Gastroesophageal sphincter (tissue), 4 donors: Measurements from ENCODE around the gene PRKAG2. TPM values are rescaled to one million over a fixed set of nuclear protein-coding genes. Genes with fewer than 3 reads are reported as not detected.

Experiments
- ATAC-seq: fragments of 150-250 bp; one replicate; pipeline ENCODE4 v1.9.1; 2016; ENCODE audit warnings: mild to moderate bottlenecking, moderate library complexity
- H3K27ac ChIP-seq, 4 donors: fragments of 200-600 bp; sonication (generic) in 3 of 4; 1 replicate in 3 of 4; 2 replicates in 1 of 4; pipeline ENCODE4 v1.5.1; 2016 to 2019
- H3K27me3 ChIP-seq: fragments of 200-600 bp; sonication (generic); one replicate; pipeline ENCODE4 v1.5.1; 2019
- H3K36me3 ChIP-seq, 2 donors: fragments of 200-600 bp; sonication (generic); one replicate each; pipeline ENCODE4 v1.5.1; 2019; ENCODE audit warnings: control low read depth in 1 of 2
- H3K4me1 ChIP-seq, 3 donors: fragments of 200-600 bp; sonication (generic); 1 replicate in 2 of 3; 2 replicates in 1 of 3; pipeline ENCODE4 v1.5.1; 2016 to 2019; ENCODE audit warnings: control low read depth in 2 of 3
- H3K4me3 ChIP-seq, 2 donors: fragments of 200-600 bp; sonication (generic); one replicate each; pipeline ENCODE4 v1.5.1; 2019; ENCODE audit warnings: mild to moderate bottlenecking in 1 of 2, moderate library complexity in 1 of 2
- H3K9me3 ChIP-seq, 3 donors: fragments of 200-600 bp; sonication (generic); one replicate each; pipeline ENCODE4 v1.5.1; 2017 to 2019; ENCODE audit warnings: control low read depth in 2 of 3
- EP300 ChIP-seq: sonication (generic); formaldehyde crosslinking; IDR thresholded peaks from one replicate; pipeline ENCODE4 v1.6.1; 2017; ENCODE audit warnings: antibody characterized with exemption, mild to moderate bottlenecking
- POLR2A ChIP-seq, 2 donors: fragments of 450-650 bp; IDR thresholded peaks; one replicate each; pipeline ENCODE4 v1.6.1; 2017; ENCODE audit warnings: antibody characterized with exemption in 2 of 2, mild to moderate bottlenecking in 2 of 2, moderate library complexity in 1 of 2
- POLR2AphosphoS5 ChIP-seq: sonication (generic); formaldehyde crosslinking; IDR thresholded peaks from one replicate; pipeline ENCODE4 v1.6.1; 2017; ENCODE audit warnings: antibody characterized with exemption
- WGBS, 2 donors: methylation state at CpG; one replicate each; pipeline ENCODE4 v1.1.5; 2018; ENCODE audit warnings: low coverage in 1 of 2; 5-methylcytosine and 5-hydroxymethylcytosine counted together
- total RNA-seq, 4 donors: library from RNA; depleted of rRNA; stranded (reverse); fragments of >200 nt; gene quantifications; one replicate each; pipeline ENCODE4 v1.1.0, GENCODE V29; 2016
- TF ChIP-seq, protein P1 (sequence below), 4 experiments: fragments of 200-600 bp in 2 of 4; fragments of 450-650 bp in 2 of 4; sonication (generic) in 1 of 4; IDR thresholded peaks; one replicate each; pipeline ENCODE4 v1.5.1; 2017 to 2019; ENCODE audit warnings: antibody characterized with exemption in 4 of 4, mild to moderate bottlenecking in 2 of 4, moderate library complexity in 2 of 4

Gene PRKAG2
- total RNA-seq, 4 donors from 2014 or later: 48.9 to 89.0 (median 75.7) TPM

DNA sequence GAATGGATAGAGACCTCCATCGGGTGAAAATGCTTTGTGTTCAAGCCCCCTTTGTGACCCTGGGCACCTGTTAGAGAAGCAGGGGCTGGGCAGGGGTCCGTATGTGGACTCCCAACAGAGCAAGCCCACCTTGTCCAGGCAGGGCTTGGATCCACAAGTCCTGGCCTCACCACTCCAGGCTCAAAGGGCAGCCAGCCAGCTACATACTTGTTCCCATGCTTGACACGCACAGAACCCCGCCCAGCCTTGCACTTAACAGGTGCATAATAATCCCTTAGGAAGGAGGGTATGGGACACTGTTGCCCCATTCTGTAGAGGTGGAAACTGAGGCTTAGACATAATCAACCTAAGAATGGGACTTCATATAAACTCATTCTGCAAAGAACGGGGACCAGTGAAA is 160.6 kb downstream of the PRKAG2 start:
- TF ChIP-seq POLR2A (IDR thresholded peaks at IDR 0.05) (no peak), POLR2AphosphoS5 (no peak), EP300 (no peak)
- TF ChIP-seq, protein P1, sequence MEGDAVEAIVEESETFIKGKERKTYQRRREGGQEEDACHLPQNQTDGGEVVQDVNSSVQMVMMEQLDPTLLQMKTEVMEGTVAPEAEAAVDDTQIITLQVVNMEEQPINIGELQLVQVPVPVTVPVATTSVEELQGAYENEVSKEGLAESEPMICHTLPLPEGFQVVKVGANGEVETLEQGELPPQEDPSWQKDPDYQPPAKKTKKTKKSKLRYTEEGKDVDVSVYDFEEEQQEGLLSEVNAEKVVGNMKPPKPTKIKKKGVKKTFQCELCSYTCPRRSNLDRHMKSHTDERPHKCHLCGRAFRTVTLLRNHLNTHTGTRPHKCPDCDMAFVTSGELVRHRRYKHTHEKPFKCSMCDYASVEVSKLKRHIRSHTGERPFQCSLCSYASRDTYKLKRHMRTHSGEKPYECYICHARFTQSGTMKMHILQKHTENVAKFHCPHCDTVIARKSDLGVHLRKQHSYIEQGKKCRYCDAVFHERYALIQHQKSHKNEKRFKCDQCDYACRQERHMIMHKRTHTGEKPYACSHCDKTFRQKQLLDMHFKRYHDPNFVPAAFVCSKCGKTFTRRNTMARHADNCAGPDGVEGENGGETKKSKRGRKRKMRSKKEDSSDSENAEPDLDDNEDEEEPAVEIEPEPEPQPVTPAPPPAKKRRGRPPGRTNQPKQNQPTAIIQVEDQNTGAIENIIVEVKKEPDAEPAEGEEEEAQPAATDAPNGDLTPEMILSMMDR (IDR thresholded peaks at IDR 0.05): no peak
- Histone ChIP-seq H3K36me3 (no peaks in the 10 kb centered on the region), H3K4me3 (no peak overlapping the region), H3K27ac (peak overlapping the region in 1 of 4 donors; percentile 26), H3K9me3 (no peaks in the 10 kb centered on the region), H3K4me1 (peaks cover 0 to 57% (median 14%) of the 10 kb centered on the region in 3 donors), H3K27me3 (no peaks in the 10 kb centered on the region)
- 0 to 85% methylated on average over 1 to 5 of the region's 5 CpGs for WGBS, 2 donors
- no peak for ATAC-seq

DNA sequence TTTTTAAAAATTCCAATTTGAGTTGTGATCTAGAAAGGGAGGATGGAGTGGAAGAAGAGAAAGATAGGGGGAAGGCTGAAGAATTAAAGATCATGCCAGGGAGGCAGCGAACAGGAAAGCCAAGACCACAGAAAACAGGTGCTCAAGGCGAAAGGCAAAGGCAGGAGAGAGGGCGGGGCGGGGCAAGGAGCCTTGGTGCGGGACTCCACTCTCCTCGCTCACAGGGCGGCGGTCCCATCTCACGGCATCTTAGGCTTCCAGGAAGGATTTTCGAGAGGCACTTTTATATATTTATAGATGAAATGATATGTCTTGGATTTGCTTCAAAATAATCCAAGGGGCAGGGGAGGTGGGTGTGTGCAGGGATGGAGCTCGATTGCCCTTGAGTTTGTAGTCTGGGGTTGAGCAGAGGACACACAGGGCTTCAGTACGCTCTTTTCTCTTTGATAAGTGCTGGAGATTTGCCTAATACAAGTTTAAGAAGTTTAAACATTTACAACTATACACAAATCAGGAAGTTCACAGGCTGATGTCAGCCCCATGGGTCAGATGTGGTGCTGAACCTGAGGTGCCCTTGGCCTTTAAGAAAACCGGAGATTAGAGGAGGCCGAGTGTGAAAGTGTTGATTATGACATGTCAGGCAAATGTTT is 161.1 kb downstream of the PRKAG2 start:
- Histone ChIP-seq H3K36me3 (no peaks in the 10 kb centered on the region), H3K27me3 (no peaks in the 10 kb centered on the region), H3K27ac (peak overlapping the region in 1 of 4 donors; percentile 26), H3K4me3 (no peak overlapping the region), H3K9me3 (no peaks in the 10 kb centered on the region), H3K4me1 (peaks cover 0 to 51% (median 14%) of the 10 kb centered on the region in 3 donors)
- TF ChIP-seq POLR2A (IDR thresholded peaks at IDR 0.05) (no peak), EP300 (no peak), POLR2AphosphoS5 (no peak)
- TF ChIP-seq, protein P1 (IDR thresholded peaks at IDR 0.05): no peak
- no peak for ATAC-seq
- 71 to 79% methylated on average over 7 to 14 of the region's 14 CpGs for WGBS, 2 donors

DNA sequence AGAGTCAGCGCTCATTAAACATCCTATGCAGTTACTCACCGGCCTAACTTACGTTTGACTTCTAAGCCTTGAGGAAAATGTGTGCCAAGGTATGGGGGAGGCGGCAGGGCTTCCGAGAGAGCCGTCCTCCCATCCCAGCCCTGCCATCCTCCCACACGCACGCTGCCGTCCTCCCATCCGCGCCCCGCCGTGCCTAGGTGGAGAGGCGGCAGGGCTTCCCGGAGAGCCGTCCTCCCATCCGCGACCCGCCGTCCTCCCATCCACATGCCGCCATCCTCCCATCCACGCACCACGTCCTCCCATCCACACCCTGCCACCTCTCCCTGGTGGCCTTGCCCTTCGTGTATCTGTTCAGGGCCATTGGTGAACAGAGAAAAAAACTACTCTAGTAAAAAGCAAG is 162.7 kb downstream of the PRKAG2 start:
- 94 to 96% methylated on average over 12 to 24 of the region's 24 CpGs for WGBS, 2 donors
- no peak for ATAC-seq
- no peak overlapping the region for H3K27ac ChIP-seq
- H3K4me3 ChIP-seq: no peak overlapping the region
- H3K4me1 ChIP-seq: peaks cover 0 to 40% (median 8%) of the 10 kb centered on the region in 3 donors
- no peaks in the 10 kb centered on the region for H3K9me3 ChIP-seq
- no peaks in the 10 kb centered on the region for H3K27me3 ChIP-seq
- TF ChIP-seq POLR2A (IDR thresholded peaks at IDR 0.05) (no peak), EP300 (no peak), POLR2AphosphoS5 (no peak)
- TF ChIP-seq, protein P1 (IDR thresholded peaks at IDR 0.05): no peak
- H3K36me3 ChIP-seq: no peaks in the 10 kb centered on the region

DNA sequence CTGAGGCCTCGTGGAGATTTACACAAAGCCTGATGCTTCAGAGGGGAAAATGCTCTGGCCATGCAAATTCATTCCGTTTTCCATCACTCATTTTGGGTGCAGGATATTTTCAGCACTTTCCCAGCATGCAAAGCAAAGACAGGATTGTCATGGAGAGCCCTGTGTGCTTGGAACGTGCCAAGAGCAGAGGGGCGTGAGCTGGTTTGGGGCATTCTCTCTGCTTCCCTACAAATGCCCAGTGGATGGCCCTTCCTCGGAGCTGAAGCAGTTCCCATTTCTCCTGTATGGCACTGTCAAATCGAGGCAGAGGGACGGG is 164.1 kb downstream of the PRKAG2 start:
- TF ChIP-seq EP300 (no peak), POLR2AphosphoS5 (no peak), POLR2A (IDR thresholded peaks at IDR 0.05) (no peak)
- TF ChIP-seq, protein P1 (IDR thresholded peaks at IDR 0.05): no peak
- Histone ChIP-seq H3K4me1 (peaks cover 0 to 40% (median 8%) of the 10 kb centered on the region in 3 donors), H3K4me3 (no peak overlapping the region), H3K9me3 (no peaks in the 10 kb centered on the region), H3K36me3 (no peaks in the 10 kb centered on the region), H3K27ac (peak overlapping the region in 3 of 4 donors; percentile 19 to 63 (median 43)), H3K27me3 (no peaks in the 10 kb centered on the region)
- WGBS, 2 donors: 0% methylated on average over 1 of the region's 7 CpGs; no CpG with 5 or more reads in 1 of the 2 donors
- no peak for ATAC-seq
